ENCODE data around the gene UPP1.

DNA sequence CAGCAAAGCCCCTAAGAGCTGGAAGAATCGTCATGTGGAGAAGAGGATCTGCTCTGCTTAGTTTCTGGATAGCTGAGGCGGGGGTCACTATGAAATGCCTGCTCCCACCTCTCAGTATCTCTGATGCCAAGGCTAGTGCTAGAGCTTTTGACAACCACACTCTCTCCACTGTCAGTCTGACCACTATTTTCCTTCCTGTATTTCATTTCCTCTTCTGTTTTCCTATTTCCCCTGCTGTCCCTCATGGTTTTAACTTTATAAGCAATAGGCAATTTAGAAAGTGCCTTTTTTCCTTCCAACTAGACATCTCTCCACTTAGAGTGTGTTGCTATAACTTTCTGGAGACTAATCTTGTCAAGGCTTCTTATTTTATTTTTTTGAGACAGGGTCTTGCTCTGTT is 30.1 kb upstream of the UPP1 start:
- TF ChIP-seq, protein P1, sequence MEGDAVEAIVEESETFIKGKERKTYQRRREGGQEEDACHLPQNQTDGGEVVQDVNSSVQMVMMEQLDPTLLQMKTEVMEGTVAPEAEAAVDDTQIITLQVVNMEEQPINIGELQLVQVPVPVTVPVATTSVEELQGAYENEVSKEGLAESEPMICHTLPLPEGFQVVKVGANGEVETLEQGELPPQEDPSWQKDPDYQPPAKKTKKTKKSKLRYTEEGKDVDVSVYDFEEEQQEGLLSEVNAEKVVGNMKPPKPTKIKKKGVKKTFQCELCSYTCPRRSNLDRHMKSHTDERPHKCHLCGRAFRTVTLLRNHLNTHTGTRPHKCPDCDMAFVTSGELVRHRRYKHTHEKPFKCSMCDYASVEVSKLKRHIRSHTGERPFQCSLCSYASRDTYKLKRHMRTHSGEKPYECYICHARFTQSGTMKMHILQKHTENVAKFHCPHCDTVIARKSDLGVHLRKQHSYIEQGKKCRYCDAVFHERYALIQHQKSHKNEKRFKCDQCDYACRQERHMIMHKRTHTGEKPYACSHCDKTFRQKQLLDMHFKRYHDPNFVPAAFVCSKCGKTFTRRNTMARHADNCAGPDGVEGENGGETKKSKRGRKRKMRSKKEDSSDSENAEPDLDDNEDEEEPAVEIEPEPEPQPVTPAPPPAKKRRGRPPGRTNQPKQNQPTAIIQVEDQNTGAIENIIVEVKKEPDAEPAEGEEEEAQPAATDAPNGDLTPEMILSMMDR (conservative IDR thresholded peaks at IDR 0.05; ENCODE audit: low read depth, low read length), result no peak
- TF ChIP-seq EZH2 (IDR thresholded peaks at IDR 0.05; ENCODE audit: low read length, unreplicated experiment) (no peak), EZH2phosphoT487 (IDR thresholded peaks at IDR 0.05; ENCODE audit: borderline replicate concordance, low read length) (no peak)

Data from PC-3 (cell line).